Heart right ventricle (tissue), 16 donors: ENCODE measurements around the gene GNPTG. TPM values are rescaled to one million over a fixed set of nuclear protein-coding genes. Genes with fewer than 3 reads are reported as not detected.

Experiments used
- ATAC-seq, 8 donors: fragments of 200-7000 bp; cut with Tn5 transposase; one replicate each; pipeline ENCODE4 v1.9.1; 2020; ENCODE audit warnings: mild to moderate bottlenecking in 8 of 8, moderate library complexity in 8 of 8, moderate number of reproducible peaks in 1 of 8
- DNase-seq, 2 donors: peaks; one replicate each; pipeline ENCODE4 v3.0.0-alpha.2; 2020
- H3K27ac ChIP-seq, 10 donors: fragments of 200-600 bp; sonication (generic) in 2 of 10; one replicate each; pipeline versions ENCODE4 v1.5.0 to v1.8.0; 2020 to 2022; ENCODE audit warnings: mild to moderate bottlenecking in 3 of 10
- H3K27me3 ChIP-seq, 7 donors: fragments of 200-600 bp; one replicate each; pipeline ENCODE4 v1.8.0; 2021 to 2022; ENCODE audit warnings: mild to moderate bottlenecking in 2 of 7
- H3K36me3 ChIP-seq, 9 donors: fragments of 200-600 bp; sonication (generic) in 1 of 9; one replicate each; pipeline versions ENCODE4 v1.5.0 to v1.8.0; 2020 to 2022; ENCODE audit warnings: mild to moderate bottlenecking in 2 of 9
- H3K4me1 ChIP-seq, 9 donors: fragments of 200-600 bp; sonication (generic) in 1 of 9; one replicate each; pipeline versions ENCODE4 v1.5.0 to v1.8.0; 2020 to 2022; ENCODE audit warnings: mild to moderate bottlenecking in 4 of 9
- H3K4me3 ChIP-seq, 10 donors: fragments of 200-600 bp; sonication (generic) in 2 of 10; one replicate each; pipeline versions ENCODE4 v1.5.0 to v1.8.0; 2020 to 2022; ENCODE audit warnings: mild to moderate bottlenecking in 7 of 10, moderate library complexity in 2 of 10
- H3K9me3 ChIP-seq, 11 donors: fragments of 200-600 bp in 10 of 11; sonication (generic) in 2 of 11; one replicate each; pipeline versions ENCODE4 v1.5.0 to v1.8.0; 2013 to 2022; ENCODE audit warnings: mild to moderate bottlenecking in 2 of 11, control low read depth in 1 of 11, moderate library complexity in 1 of 11
- CTCF ChIP-seq, 9 donors: fragments of 200-600 bp; sonication (generic) in 2 of 9; IDR thresholded peaks; one replicate each; pipeline versions ENCODE4 v1.5.0 to v1.8.0; 2021 to 2022; ENCODE audit warnings: antibody characterized with exemption in 9 of 9, mild to moderate bottlenecking in 5 of 9, moderate library complexity in 1 of 9
- WGBS, 2 donors: extraction: QIAGEN DNeasy Blood & Tissue Kit; methylation state at CpG; one replicate each; pipeline ENCODE4 v1.1.7; 2013; ENCODE audit warnings: inconsistent platforms in 1 of 2; 5-methylcytosine and 5-hydroxymethylcytosine counted together
- intact Hi-C, 10 donors: fragments of 100-400 bp; cut with DNase I; formaldehyde crosslinking; loops; one replicate each; pipeline versions ENCODE4 v1.11.1 to v1.14.2; 2022
- polyA plus RNA-seq, 2 donors: library from polyadenylated mRNA; stranded (reverse); fragments of 200-250 nt; gene quantifications; one replicate each; pipeline ENCODE4 v1.2.3, GENCODE V29; 2013
- total RNA-seq, 10 donors: library from RNA; stranded (reverse); fragmentation: NEBNext Ultra II Directional in 3 of 10; extraction: Animal tissue kit (Norgen Biotek cat#: 25700) in 3 of 10; gene quantifications; one replicate each; pipeline versions ENCODE4 v1.2.1 to v1.2.4, GENCODE V29; 2021 to 2023
- donor health status: Arrhythmogenic right ventricular cardiomyopathy.
- donor health status: ischemic (EF 13 %, LVEDD 7.1; RV severe dilation, severe dysfunction).
- donor health status: healthy with polysubstance abuse.
- donor health status: DM: no; HTN: yes; CAD: no.
- donor health status: DM: no; HTN: no; CAD: no.
- donor health status: ischemic (EF 25% LVEDD 6.9; RV normal size, moderate dysfunction).
- donor health status: ischemic (EF 25% LVEDD 5.7; RV mildly dilated, moderate dysfunction).
- donor health status: healthy.
- donor health status: DM: yes; HTN: yes; CAD: no.
- donor health status: Ischemic cardiomyopathy.
- donor health status: ischemic (EF 35%, LVEDD 5.7; RV mildly dilated, moderate dysfunction).
- donor health status: nonischemic (EF 11% LVEDD 7.7; RV severe dilation, severe dysfunction).
- donor health status: DM: yes; HTN: yes; CAD: no.
- donor health status: PGD.
- donor health status: ischemic (EF 29% LVEDD 5.4; RV normal size, mild dysfunction).
- donor health status: nonischemic (EF 23%, LVEDD 6.1; RV moderate dilation, normal function).

The GNPTG gene
- total and polyA plus RNA-seq, 12 donors = 24.8 to 56.3 (median 31.8) TPM

GRCh38 chr16:1380195-1380594 is 28.5 kb downstream of the GNPTG start:
- intact Hi-C loops = no loop called here
- Histone ChIP-seq H3K9me3 (no peaks in the 10 kb centered on the region), H3K27me3 (no peaks in the 10 kb centered on the region), H3K36me3 (peaks cover 0 to 57% (median 9%) of the 10 kb centered on the region in 9 donors), H3K27ac (peak overlapping the region in 2 of 10 donors; percentile 76 to 90), H3K4me1 (peaks cover 7 to 26% (median 17%) of the 10 kb centered on the region in 9 donors), H3K4me3 (no peak overlapping the region)
- ATAC-seq = no peak
- TF ChIP-seq CTCF (IDR thresholded peaks at IDR 0.05) = no peak
- WGBS, 2 donors = 85 to 91% methylated on average over 10 of the region's 10 CpGs
- no peak for DNase-seq

- TF ChIP-seq CTCF (IDR thresholded peaks at IDR 0.05) = no peak
- H3K27ac ChIP-seq = no peak overlapping the region
- intact Hi-C loops = no loop called here
- H3K4me3 ChIP-seq = no peak overlapping the region
- 94 to 95% methylated on average over 9 of the region's 9 CpGs for WGBS, 2 donors
- no peaks in the 10 kb centered on the region for H3K9me3 ChIP-seq
- peaks cover 0 to 64% (median 9%) of the 10 kb centered on the region in 9 donors for H3K36me3 ChIP-seq
- DNase-seq (no peak), ATAC-seq (no peak)
- H3K27me3 ChIP-seq = no peaks in the 10 kb centered on the region
- peaks cover 7 to 26% (median 17%) of the 10 kb centered on the region in 9 donors for H3K4me1 ChIP-seq
Measured at GRCh38 chr16:1381612-1382406, 30.1 kb downstream of the GNPTG start.

GRCh38 chr16:1383556-1383955 is 31.8 kb downstream of the GNPTG start:
- no peak for TF ChIP-seq CTCF (IDR thresholded peaks at IDR 0.05)
- no peaks in the 10 kb centered on the region for H3K27me3 ChIP-seq
- no peak overlapping the region for H3K27ac ChIP-seq
- DNase-seq (no peak), ATAC-seq (no peak)
- intact Hi-C loops = no loop called here
- H3K9me3 ChIP-seq = no peaks in the 10 kb centered on the region
- H3K36me3 ChIP-seq = peaks cover 0 to 80% (median 9%) of the 10 kb centered on the region in 9 donors
- H3K4me3 ChIP-seq = no peak overlapping the region
- WGBS, 2 donors = 92 to 94% methylated on average over 18 of the region's 18 CpGs
- H3K4me1 ChIP-seq = peaks cover 3 to 16% (median 8%) of the 10 kb centered on the region in 9 donors

DNA sequence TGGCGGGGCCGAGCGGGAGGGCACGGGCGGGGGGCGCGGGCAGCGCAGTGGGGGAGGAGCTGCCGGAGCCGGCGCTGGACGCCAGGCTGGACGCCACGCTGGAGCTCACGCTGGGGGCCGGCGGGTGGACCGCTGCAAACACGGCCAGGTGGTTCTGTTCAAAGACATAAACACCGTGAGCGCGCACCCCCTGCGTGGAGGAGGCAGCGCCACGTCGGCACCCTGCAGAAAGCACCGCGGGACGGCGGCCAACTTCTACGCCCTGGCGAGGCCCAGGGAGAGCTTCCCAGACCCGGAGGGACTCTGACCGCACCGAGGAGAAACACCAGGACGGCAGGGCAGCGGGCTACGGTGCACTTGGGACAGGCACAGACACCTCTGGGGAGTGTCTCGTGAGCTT is 33.5 kb downstream of the GNPTG start:
- no peak for TF ChIP-seq CTCF (IDR thresholded peaks at IDR 0.05)
- Histone ChIP-seq H3K4me1 (peaks cover 0 to 2% (median 0%) of the 10 kb centered on the region in 9 donors), H3K36me3 (peaks cover 0 to 96% (median 11%) of the 10 kb centered on the region in 9 donors), H3K27me3 (no peaks in the 10 kb centered on the region), H3K4me3 (no peak overlapping the region), H3K9me3 (no peaks in the 10 kb centered on the region), H3K27ac (no peak overlapping the region)
- 96 to 97% methylated on average over 39 of the region's 39 CpGs for WGBS, 2 donors
- intact Hi-C loops = no loop called here
- no peak for DNase-seq
- ATAC-seq = peak in 1 of 8 donors; percentile 5
